Sigmoid colon (tissue), 7 donors: ENCODE measurements around the gene SELENOM. TPM values are rescaled to one million over a fixed set of nuclear protein-coding genes. Genes with fewer than 3 reads are reported as not detected.
A peak's percentile ranks its signal among the peaks of the same experiment; 100 is the strongest.

ENCODE experiments used
- DNase-seq: peaks from one replicate; pipeline ENCODE4 v3.0.0-alpha.2; 2019
- H3K27ac ChIP-seq, 4 donors: fragments of 200-600 bp; sonication (generic); one replicate each; pipeline ENCODE4 v1.5.1; 2016 to 2019; ENCODE audit warnings: mild to moderate bottlenecking in 1 of 4
- H3K27me3 ChIP-seq, 3 donors: fragments of 200-600 bp; sonication (generic); one replicate each; pipeline ENCODE4 v1.5.1; 2019; ENCODE audit warnings: mild to moderate bottlenecking in 1 of 3
- H3K36me3 ChIP-seq, 4 donors: fragments of 200-600 bp; sonication (generic); one replicate each; pipeline ENCODE4 v1.5.1; 2016 to 2019
- H3K4me1 ChIP-seq, 4 donors: fragments of 200-600 bp; sonication (generic); one replicate each; pipeline ENCODE4 v1.5.1; 2017 to 2019
- H3K4me3 ChIP-seq, 4 donors: fragments of 200-600 bp; sonication (generic); one replicate each; pipeline ENCODE4 v1.5.1; 2017 to 2019; ENCODE audit warnings: mild to moderate bottlenecking in 2 of 4, moderate library complexity in 1 of 4
- H3K9me3 ChIP-seq, 4 donors: fragments of 200-600 bp in 3 of 4; sonication (generic) in 3 of 4; one replicate each; pipeline versions ENCODE4 v1.5.1 to v1.6.1; 2013 to 2019
- EP300 ChIP-seq, 4 donors: sonication (generic); formaldehyde crosslinking; IDR thresholded peaks; one replicate each; pipeline ENCODE4 v1.6.1; 2017; ENCODE audit warnings: antibody characterized with exemption in 4 of 4
- POLR2A ChIP-seq, 2 donors: fragments of 450-650 bp; IDR thresholded peaks; one replicate each; pipeline ENCODE4 v1.6.1; 2016; ENCODE audit warnings: antibody characterized with exemption in 2 of 2, mild to moderate bottlenecking in 2 of 2, moderate library complexity in 2 of 2
- POLR2AphosphoS5 ChIP-seq, 4 donors: sonication (generic); formaldehyde crosslinking; IDR thresholded peaks; one replicate each; pipeline ENCODE4 v1.6.1; 2017; ENCODE audit warnings: antibody characterized with exemption in 4 of 4
- WGBS, 2 donors: extraction: QIAGEN DNeasy Blood & Tissue Kit; methylation state at CpG; one replicate each; pipeline ENCODE4 v1.1.7; 2013; 5-methylcytosine and 5-hydroxymethylcytosine counted together
- intact Hi-C: fragments of 100-400 bp; cut with DNase I; formaldehyde crosslinking; loops from one replicate; pipeline ENCODE4 v1.15.1; 2023
- polyA plus RNA-seq, 3 donors: library from polyadenylated mRNA; stranded (reverse); fragments of 200-250 nt; gene quantifications; one replicate each; pipeline ENCODE4 v1.2.3, GENCODE V29; 2013
- total RNA-seq, 4 donors: library from RNA; depleted of rRNA; stranded (reverse); fragments of >200 nt; gene quantifications; one replicate each; pipeline ENCODE4 v1.1.0, GENCODE V29; 2016
- TF ChIP-seq, protein P1 (sequence below), 4 experiments: fragments of 450-650 bp in 3 of 4; fragments of 200-600 bp in 1 of 4; IDR thresholded peaks; one replicate each; pipeline ENCODE4 v1.5.1; 2016 to 2019; ENCODE audit warnings: antibody characterized with exemption in 4 of 4, mild to moderate bottlenecking in 3 of 4, moderate library complexity in 2 of 4
- donor health status: healthy with polysubstance abuse.
- donor health status: Bipolar disorder and iron deficiency.
- donor health status: healthy.

SELENOM gene
- total and polyA plus RNA-seq, 7 donors = 40.9 to 1,938 (median 868) TPM

DNA sequence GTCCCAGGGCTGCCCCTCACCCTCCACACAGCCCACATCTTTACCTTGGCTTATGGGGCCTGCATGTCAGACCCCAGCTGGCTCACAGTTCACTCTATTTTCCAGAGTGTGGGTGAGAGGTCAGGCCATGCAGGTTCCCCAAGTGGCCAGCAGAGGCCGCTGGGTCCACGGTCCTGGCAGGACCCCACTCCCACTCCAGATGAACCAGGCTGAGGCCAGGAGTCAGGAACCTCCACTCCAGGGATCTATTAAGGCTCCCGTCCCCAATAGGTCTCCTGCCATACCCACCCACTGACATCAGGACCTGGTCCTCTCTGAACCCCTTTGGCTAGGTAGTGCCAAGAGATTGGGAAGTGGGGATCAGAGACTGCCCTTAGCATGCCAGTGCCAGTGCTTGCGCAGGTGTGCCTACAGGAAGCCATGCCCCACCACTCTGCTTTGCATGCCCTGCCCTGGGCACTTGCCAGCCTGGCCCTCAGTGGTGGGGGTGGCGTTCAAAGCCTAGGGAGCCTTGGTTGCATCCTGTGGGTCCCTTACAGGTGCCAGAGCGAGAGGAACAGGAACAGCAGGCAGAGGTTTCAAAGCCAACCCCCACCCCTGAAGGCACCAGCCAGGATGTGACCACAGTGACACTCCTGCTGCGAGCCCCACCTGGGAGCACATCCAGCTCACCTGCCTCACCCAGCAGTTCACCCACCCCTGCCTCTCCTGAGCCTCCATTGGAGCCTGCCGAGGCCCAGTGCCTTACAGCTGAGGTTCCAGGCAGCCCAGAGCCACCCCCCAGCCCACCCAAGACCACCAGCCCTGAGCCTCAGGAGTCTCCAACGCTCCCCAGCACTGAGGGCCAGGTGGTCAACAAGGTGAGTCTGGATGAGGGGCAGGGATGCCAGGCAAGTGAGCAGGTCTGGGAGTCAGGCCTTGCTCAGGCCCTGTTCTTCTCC lies 17.9 kb downstream of the SELENOM start:
- Histone ChIP-seq H3K27me3 (no peaks in the 10 kb centered on the region), H3K36me3 (peaks cover 29 to 63% (median 42%) of the 10 kb centered on the region in 4 donors), H3K9me3 (no peaks in the 10 kb centered on the region), H3K4me3 (peak overlapping the region; percentile 35 to 75 (median 70)), H3K27ac (peak overlapping the region; percentile 96 to 100 (median 99)), H3K4me1 (peaks cover 0 to 70% (median 59%) of the 10 kb centered on the region in 4 donors)
- 74 to 78% methylated on average over 9 of the region's 9 CpGs for WGBS, 2 donors
- peak; percentile 91 for DNase-seq
- intact Hi-C loops = loop anchor here (1.0 kb wide), 1 partner anchor 16 kb away; no protein-coding TSS in a partner anchor
- TF ChIP-seq, protein P1, sequence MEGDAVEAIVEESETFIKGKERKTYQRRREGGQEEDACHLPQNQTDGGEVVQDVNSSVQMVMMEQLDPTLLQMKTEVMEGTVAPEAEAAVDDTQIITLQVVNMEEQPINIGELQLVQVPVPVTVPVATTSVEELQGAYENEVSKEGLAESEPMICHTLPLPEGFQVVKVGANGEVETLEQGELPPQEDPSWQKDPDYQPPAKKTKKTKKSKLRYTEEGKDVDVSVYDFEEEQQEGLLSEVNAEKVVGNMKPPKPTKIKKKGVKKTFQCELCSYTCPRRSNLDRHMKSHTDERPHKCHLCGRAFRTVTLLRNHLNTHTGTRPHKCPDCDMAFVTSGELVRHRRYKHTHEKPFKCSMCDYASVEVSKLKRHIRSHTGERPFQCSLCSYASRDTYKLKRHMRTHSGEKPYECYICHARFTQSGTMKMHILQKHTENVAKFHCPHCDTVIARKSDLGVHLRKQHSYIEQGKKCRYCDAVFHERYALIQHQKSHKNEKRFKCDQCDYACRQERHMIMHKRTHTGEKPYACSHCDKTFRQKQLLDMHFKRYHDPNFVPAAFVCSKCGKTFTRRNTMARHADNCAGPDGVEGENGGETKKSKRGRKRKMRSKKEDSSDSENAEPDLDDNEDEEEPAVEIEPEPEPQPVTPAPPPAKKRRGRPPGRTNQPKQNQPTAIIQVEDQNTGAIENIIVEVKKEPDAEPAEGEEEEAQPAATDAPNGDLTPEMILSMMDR (IDR thresholded peaks at IDR 0.05) = peak; percentile 79 to 90 (median 84)
- no peak for TF ChIP-seq POLR2A (IDR thresholded peaks at IDR 0.05)
- TF ChIP-seq POLR2AphosphoS5 (IDR thresholded peaks at IDR 0.05) = peak; percentile 32 to 60 (median 44)
- TF ChIP-seq EP300 (IDR thresholded peaks at IDR 0.05) = no peak

DNA sequence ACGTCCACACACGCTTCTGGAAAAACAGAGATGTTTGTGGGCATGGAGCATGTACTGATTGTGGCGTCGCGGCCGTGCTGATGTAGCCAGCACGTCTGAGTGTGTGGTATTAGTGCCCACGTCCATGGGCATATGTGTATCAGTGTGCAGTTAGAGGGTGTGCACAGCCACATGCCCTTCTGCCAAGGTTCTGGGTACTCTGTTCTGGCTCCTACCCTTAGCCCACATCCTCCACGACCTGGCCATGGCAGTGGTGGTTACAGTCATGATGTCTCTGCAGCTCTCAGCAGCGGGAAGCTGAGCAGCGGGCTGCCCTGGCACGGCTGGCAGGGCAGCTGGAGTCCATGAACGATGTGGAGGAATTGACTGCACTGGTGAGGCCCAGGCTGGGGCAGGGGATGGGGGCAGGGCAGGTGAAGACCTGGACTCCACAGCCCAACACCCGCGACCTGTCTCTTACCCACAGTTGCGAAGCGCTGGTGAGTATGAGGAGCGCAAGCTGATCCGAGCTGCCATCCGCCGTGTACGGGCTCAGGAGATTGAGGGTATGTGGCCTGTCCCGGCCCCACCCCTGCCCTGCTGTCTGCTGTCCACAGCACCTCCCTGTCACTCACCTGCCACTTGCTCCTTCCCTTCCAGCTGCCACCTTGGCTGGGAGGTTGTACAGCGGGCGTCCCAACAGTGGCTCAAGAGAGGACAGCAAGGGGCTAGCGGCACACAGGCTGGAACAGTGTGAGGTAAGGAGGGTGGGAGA lies 19.0 kb downstream of the SELENOM start:
- Histone ChIP-seq H3K36me3 (peaks cover 25 to 53% (median 36%) of the 10 kb centered on the region in 4 donors), H3K9me3 (no peaks in the 10 kb centered on the region), H3K27ac (peak overlapping the region; percentile 96 to 100 (median 99)), H3K27me3 (no peaks in the 10 kb centered on the region), H3K4me1 (peaks cover 0 to 71% (median 63%) of the 10 kb centered on the region in 4 donors), H3K4me3 (peak overlapping the region; percentile 35 to 75 (median 70))
- intact Hi-C loops = no loop called here
- peak in 2 of 4 donors; percentile 2 for TF ChIP-seq POLR2AphosphoS5 (IDR thresholded peaks at IDR 0.05)
- no peak for TF ChIP-seq EP300 (IDR thresholded peaks at IDR 0.05)
- DNase-seq = no peak
- 88 to 92% methylated on average over 26 of the region's 26 CpGs for WGBS, 2 donors

- 92 to 95% methylated on average over 21 of the region's 21 CpGs for WGBS, 2 donors
- intact Hi-C loops = no loop called here
- peak in 3 of 4 donors; percentile 1 to 20 (median 2) for TF ChIP-seq POLR2AphosphoS5 (IDR thresholded peaks at IDR 0.05)
- TF ChIP-seq, protein P1 (IDR thresholded peaks at IDR 0.05) = no peak
- Histone ChIP-seq H3K36me3 (peaks cover 24 to 48% (median 33%) of the 10 kb centered on the region in 4 donors), H3K4me3 (peak overlapping the region in 3 of 4 donors; percentile 65 to 75 (median 75)), H3K9me3 (no peaks in the 10 kb centered on the region), H3K27ac (peak overlapping the region; percentile 96 to 100 (median 99)), H3K4me1 (peaks cover 0 to 76% (median 66%) of the 10 kb centered on the region in 4 donors), H3K27me3 (no peaks in the 10 kb centered on the region)
- DNase-seq = no peak
Measured at GRCh38 chr22:31087744-31088215, 19.6 kb downstream of the SELENOM start.

DNA sequence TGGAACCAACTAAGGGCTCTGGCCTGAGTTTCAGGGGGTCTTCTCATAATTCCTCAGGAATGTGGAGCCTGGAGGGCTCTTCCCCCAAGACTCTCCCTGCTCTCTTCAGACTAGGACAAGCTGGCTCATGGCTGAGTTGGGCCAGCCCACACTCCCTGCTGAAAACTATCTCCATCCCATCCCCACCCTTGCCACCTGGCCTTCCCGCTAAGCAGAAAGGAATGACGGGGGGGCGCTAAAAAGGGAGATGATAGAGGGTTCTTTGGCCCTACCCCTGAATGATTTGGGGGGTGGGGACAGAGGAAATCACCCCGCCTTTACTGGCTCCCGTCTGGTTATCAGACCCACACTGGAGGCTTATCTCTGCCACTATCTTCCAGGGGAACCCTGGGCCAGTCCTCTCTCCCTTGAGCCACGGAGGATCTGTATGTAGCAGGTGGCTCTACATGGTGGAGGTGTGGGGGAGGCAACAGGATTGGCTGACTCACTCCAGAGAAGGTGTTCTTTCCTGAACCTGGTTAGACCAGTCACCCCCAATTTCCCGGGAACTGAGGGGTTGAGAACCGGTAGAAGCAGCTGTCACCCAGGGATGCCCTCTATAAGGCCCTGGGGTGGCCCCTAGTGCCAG lies 20.6 kb downstream of the SELENOM start:
- no peak for DNase-seq
- intact Hi-C loops = no loop called here
- peaks cover 22 to 38% (median 27%) of the 10 kb centered on the region in 4 donors for H3K36me3 ChIP-seq
- H3K4me3 ChIP-seq = no peak overlapping the region
- H3K27ac ChIP-seq = peak overlapping the region; percentile 96 to 100 (median 99)
- H3K9me3 ChIP-seq = no peaks in the 10 kb centered on the region
- peaks cover 0 to 77% (median 74%) of the 10 kb centered on the region in 4 donors for H3K4me1 ChIP-seq
- 58 to 78% methylated on average over 8 of the region's 8 CpGs for WGBS, 2 donors
- TF ChIP-seq EP300 (IDR thresholded peaks at IDR 0.05) (no peak), POLR2A (IDR thresholded peaks at IDR 0.05) (no peak), POLR2AphosphoS5 (IDR thresholded peaks at IDR 0.05) (no peak)
- TF ChIP-seq, protein P1 (IDR thresholded peaks at IDR 0.05) = no peak
- no peaks in the 10 kb centered on the region for H3K27me3 ChIP-seq
